ENCODE results near the gene KIF1A. TPM values are rescaled to one million over a fixed set of nuclear protein-coding genes. Genes with fewer than 3 reads are reported as not detected.

KIF1A gene, protein sequence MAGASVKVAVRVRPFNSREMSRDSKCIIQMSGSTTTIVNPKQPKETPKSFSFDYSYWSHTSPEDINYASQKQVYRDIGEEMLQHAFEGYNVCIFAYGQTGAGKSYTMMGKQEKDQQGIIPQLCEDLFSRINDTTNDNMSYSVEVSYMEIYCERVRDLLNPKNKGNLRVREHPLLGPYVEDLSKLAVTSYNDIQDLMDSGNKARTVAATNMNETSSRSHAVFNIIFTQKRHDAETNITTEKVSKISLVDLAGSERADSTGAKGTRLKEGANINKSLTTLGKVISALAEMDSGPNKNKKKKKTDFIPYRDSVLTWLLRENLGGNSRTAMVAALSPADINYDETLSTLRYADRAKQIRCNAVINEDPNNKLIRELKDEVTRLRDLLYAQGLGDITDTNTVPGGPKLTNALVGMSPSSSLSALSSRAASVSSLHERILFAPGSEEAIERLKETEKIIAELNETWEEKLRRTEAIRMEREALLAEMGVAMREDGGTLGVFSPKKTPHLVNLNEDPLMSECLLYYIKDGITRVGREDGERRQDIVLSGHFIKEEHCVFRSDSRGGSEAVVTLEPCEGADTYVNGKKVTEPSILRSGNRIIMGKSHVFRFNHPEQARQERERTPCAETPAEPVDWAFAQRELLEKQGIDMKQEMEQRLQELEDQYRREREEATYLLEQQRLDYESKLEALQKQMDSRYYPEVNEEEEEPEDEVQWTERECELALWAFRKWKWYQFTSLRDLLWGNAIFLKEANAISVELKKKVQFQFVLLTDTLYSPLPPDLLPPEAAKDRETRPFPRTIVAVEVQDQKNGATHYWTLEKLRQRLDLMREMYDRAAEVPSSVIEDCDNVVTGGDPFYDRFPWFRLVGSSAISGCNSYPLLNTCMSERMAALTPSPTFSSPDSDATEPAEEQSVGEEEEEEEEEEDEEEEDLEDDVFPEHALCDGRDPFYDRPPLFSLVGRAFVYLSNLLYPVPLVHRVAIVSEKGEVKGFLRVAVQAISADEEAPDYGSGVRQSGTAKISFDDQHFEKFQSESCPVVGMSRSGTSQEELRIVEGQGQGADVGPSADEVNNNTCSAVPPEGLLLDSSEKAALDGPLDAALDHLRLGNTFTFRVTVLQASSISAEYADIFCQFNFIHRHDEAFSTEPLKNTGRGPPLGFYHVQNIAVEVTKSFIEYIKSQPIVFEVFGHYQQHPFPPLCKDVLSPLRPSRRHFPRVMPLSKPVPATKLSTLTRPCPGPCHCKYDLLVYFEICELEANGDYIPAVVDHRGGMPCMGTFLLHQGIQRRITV (N-terminal part only)
- not detected for total RNA-seq
- polyA plus RNA-seq = not detected

DNA sequence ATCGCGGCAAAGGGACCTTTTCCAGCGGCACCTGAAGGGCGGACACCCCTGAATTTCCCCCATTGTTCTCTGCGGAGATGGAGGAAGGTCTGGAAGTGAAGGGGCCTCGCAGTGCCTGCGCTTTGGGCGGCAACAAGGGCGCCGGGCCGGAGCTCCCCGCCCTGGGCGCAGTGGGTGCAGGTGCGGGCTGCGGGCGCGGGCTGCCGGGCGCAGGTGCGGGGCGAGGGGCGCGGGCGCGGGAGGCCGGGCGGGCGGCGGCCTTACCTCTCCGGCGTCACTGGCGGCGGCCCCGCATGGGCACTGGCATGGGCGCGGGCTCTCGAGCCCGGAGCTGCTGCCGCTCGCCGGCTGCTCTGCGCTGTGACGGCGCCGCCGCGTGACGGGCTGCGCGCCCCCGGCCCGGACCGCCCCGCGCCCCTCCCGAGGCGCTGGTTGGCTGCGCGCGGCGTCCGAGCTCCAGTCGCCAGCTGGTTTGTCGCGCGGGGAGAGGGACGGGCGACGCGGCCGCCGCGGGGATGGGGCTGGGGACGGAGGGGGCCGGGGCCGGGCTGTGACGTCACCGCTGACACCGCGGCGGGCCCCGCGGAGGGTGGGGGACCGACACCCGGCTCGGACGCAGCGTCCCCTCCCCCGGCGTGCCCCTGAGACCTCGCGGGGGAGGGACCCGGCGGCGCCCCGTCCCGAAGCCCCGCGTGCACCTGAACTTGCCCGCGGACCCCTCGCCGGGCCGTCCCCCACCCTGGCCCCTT, at the start of gene KIF1A:
Gene KIF1A (minus strand): TSS at position 362 of the 749 bp plus-strand sequence. CDS start 22,467 bp downstream, outside the sequence.
- Histone ChIP-seq H3K36me3 (ENCODE audit: insufficient read depth, low read length) (no peaks in the 10 kb centered on the region), H3K4me1 (ENCODE audit: insufficient read depth, low read length) (peaks cover 8% of the 10 kb centered on the region), H3K4me3 (ENCODE audit: low read length in 2 of 2) (no peak within 1 kb of the TSS), H3K27ac (ENCODE audit: low read depth, low read length) (no peak within 1 kb of the TSS), H3K27me3 (ENCODE audit: insufficient read depth, low read length) (peaks cover 29% of the 10 kb centered on the region), H3K9me3 (ENCODE audit: control insufficient read depth in 1 of 2, low read length in 2 of 2) (no peaks in the 10 kb centered on the region)
- Mint-ChIP-seq H3K27ac (no peak within 1 kb of the TSS), H3K36me3 (no peaks in the 10 kb centered on the region), H3K9me3 (peaks cover 0 to 8% (median 4%) of the 10 kb centered on the region in 8 donors), H3K4me3 (peak within 1 kb of the TSS in 4 of 8 donors; percentile 34 to 54 (median 48)), H3K27me3 (peaks cover 42 to 51% of the 10 kb centered on the region in 2 donors), H3K4me1 (peaks cover 7 to 16% (median 9%) of the 10 kb centered on the region in 4 donors)
- DNase-seq = no peak
- POLR2A ChIA-PET (ENCODE audit: partially characterized antibody) = no interaction called here
- intact Hi-C loops (cut with micrococcal nuclease) = no loop called here
- CTCF ChIA-PET (ENCODE audit: partially characterized antibody) = no interaction called here

DNA sequence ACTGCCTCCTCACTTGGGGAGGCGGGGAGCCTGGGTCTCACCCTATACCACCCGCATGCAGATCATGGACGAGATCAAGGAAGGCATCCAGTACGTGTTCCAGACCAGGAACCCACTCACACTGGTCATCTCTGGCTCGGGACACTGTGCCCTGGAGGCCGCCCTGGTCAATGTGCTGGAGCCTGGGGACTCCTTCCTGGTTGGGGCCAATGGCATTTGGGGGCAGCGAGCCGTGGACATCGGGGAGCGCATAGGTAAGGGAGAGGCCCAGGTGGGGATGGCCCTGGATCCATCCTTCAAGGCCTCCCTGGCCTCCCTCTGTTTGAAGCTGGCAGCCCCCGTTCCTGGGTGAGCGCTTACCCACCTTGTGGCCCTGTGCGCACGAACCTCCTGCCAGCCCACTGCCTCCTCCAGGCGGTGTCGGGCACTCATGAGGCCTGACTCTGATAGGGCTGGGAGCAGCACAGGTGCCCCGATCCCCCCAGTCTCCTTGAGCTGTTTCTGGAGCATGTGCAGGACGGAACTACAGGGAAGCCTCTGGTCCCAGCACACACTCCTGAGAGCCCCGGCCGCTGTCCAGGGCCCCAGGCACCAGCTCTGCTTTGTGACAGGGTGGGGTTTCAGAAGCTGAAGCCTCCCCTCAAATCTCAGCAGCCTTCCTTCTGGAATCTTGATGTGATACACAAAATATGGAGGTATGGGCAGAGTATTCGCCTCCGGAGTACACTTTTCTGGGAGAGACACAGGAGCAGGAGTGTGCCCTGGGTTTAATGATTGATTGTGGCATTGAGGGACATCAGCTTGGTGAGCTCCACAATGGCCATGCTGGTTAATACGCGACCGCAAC, 49.3 kb upstream of the KIF1A start:
- intact Hi-C loops (cut with micrococcal nuclease) = no loop called here
- Mint-ChIP-seq H3K36me3 (no peaks in the 10 kb centered on the region), H3K9me3 (no peaks in the 10 kb centered on the region), H3K27me3 (peaks cover 2 to 7% of the 10 kb centered on the region in 2 donors), H3K4me3 (no peak overlapping the region), H3K27ac (no peak overlapping the region), H3K4me1 (no peaks in the 10 kb centered on the region)
- Histone ChIP-seq H3K4me3 (ENCODE audit: low read length in 2 of 2) (no peak overlapping the region), H3K9me3 (ENCODE audit: control insufficient read depth in 1 of 2, low read length in 2 of 2) (no peaks in the 10 kb centered on the region), H3K27me3 (ENCODE audit: insufficient read depth, low read length) (no peaks in the 10 kb centered on the region), H3K36me3 (ENCODE audit: insufficient read depth, low read length) (no peaks in the 10 kb centered on the region), H3K27ac (ENCODE audit: low read depth, low read length) (no peak overlapping the region), H3K4me1 (ENCODE audit: insufficient read depth, low read length) (no peaks in the 10 kb centered on the region)
- no peak for DNase-seq
- ChIA-PET CTCF (ENCODE audit: partially characterized antibody) (no interaction called here), POLR2A (ENCODE audit: partially characterized antibody) (no interaction called here)

DNA sequence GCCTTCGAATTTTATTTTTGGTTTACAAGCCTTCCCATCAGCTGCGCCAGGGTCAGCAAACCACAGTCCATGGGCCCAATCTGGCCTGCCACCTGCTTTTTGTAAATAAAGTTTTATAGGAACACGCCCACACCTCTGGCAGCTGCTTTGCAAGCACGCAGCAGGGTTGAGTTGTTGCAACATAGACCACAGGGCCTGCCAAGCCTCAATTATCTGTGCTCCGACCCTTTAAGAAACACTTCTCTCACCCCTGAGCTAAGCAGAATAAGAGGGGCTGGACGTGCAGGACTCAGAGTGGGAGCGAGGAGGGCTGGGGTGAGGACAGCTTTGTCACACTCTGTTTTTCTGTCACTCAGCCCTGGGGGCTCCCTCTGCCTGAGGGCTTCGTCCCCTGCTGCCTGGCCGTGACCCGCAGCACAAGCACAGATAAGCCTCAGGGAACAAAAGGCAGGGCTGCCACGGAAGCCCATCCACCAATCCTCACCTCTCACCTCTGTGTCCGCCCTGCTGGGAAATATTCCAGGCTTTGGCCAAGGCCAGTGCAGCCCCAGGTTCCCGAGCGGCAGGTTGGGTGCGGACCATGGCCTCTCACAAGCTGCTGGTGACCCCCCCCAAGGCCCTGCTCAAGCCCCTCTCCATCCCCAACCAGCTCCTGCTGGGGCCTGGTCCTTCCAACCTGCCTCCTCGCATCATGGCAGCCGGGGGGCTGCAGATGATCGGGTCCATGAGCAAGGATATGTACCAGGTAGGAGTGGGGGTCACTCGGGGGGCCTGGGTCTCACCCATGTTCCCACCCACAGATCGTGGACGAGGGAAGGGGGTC, 48.5 kb upstream of the KIF1A start, which contains the start of gene AGXT:
Gene AGXT (plus strand): TSS at position 539 of the 823 bp plus-strand sequence. CDS start 42 bp downstream, at position 581.
- no peak within 1 kb of the TSS for H3K4me3 Mint-ChIP-seq
- H3K4me1 Mint-ChIP-seq = no peaks in the 10 kb centered on the region
- no peak within 1 kb of the TSS for H3K4me3 ChIP-seq (ENCODE audit: low read length in 2 of 2)
- H3K27ac ChIP-seq (ENCODE audit: low read depth, low read length) = no peak within 1 kb of the TSS
- H3K36me3 ChIP-seq (ENCODE audit: insufficient read depth, low read length) = no peaks in the 10 kb centered on the region
- no peak for DNase-seq
- no peaks in the 10 kb centered on the region for H3K27me3 ChIP-seq (ENCODE audit: insufficient read depth, low read length)
- intact Hi-C loops (cut with micrococcal nuclease) = no loop called here
- ChIA-PET CTCF (ENCODE audit: partially characterized antibody) (no interaction called here), POLR2A (ENCODE audit: partially characterized antibody) (no interaction called here)
- peaks cover 2 to 7% of the 10 kb centered on the region in 2 donors for H3K27me3 Mint-ChIP-seq
- no peaks in the 10 kb centered on the region for H3K4me1 ChIP-seq (ENCODE audit: insufficient read depth, low read length)
- no peak within 1 kb of the TSS for H3K27ac Mint-ChIP-seq
- H3K36me3 Mint-ChIP-seq = no peaks in the 10 kb centered on the region
- H3K9me3 ChIP-seq (ENCODE audit: control insufficient read depth in 1 of 2, low read length in 2 of 2) = no peaks in the 10 kb centered on the region
- no peaks in the 10 kb centered on the region for H3K9me3 Mint-ChIP-seq

DNA sequence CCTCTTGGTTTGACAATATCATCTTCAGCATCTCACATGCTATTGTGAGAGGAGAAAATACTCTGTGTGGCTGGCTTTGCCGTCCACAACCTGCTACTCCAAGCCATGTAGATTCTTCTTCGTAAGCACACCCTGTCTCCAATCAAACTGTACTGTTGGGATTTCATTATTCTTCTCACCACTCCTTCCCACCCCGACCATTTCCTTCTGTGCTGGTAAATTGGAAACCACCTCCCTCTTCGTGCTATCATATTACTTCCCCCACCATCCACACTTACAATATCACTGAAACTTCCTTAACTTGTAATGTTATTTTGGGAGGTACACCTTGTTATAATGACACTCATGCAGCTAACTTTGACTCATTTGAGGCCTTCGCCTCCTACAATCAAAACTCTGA, 45.4 kb upstream of the KIF1A start:
- Mint-ChIP-seq H3K4me1 (no peaks in the 10 kb centered on the region), H3K4me3 (no peak overlapping the region), H3K27ac (no peak overlapping the region), H3K27me3 (peaks cover 2 to 5% of the 10 kb centered on the region in 2 donors), H3K36me3 (no peaks in the 10 kb centered on the region), H3K9me3 (no peaks in the 10 kb centered on the region)
- ChIA-PET CTCF (ENCODE audit: partially characterized antibody) (no interaction called here), POLR2A (ENCODE audit: partially characterized antibody) (no interaction called here)
- no peak overlapping the region for H3K4me3 ChIP-seq (ENCODE audit: low read length in 2 of 2)
- no peaks in the 10 kb centered on the region for H3K27me3 ChIP-seq (ENCODE audit: insufficient read depth, low read length)
- H3K36me3 ChIP-seq (ENCODE audit: insufficient read depth, low read length) = no peaks in the 10 kb centered on the region
- DNase-seq = no peak
- H3K4me1 ChIP-seq (ENCODE audit: insufficient read depth, low read length) = no peaks in the 10 kb centered on the region
- no peak overlapping the region for H3K27ac ChIP-seq (ENCODE audit: low read depth, low read length)
- no peaks in the 10 kb centered on the region for H3K9me3 ChIP-seq (ENCODE audit: control insufficient read depth in 1 of 2, low read length in 2 of 2)
- intact Hi-C loops (cut with micrococcal nuclease) = no loop called here

DNA sequence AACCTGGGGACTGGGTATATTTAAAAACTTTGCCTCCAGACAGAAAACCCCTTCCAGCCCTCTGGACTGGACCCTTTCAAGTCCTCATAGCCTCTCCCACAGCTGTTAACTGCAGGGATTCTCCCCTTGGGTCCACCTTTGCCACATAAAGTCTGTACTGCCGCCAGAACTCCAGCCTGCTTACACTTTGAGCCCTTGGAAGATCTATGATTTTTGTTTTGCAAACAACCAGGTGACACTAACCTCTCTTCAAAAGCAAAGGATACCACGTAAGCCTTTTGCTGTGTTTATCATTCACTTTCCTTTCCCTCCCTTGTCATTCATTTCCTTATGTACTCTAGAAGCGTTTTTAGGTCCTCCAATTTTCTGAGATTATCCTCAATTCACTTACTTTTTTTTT, 44.5 kb upstream of the KIF1A start:
- Mint-ChIP-seq H3K27me3 (peaks cover 2 to 5% of the 10 kb centered on the region in 2 donors), H3K4me1 (no peaks in the 10 kb centered on the region), H3K4me3 (peak overlapping the region in 1 of 8 donors; percentile 12), H3K9me3 (no peaks in the 10 kb centered on the region), H3K36me3 (no peaks in the 10 kb centered on the region), H3K27ac (no peak overlapping the region)
- no peak overlapping the region for H3K4me3 ChIP-seq (ENCODE audit: low read length in 2 of 2)
- no peaks in the 10 kb centered on the region for H3K4me1 ChIP-seq (ENCODE audit: insufficient read depth, low read length)
- no peak for DNase-seq
- H3K27me3 ChIP-seq (ENCODE audit: insufficient read depth, low read length) = no peaks in the 10 kb centered on the region
- ChIA-PET CTCF (ENCODE audit: partially characterized antibody) (no interaction called here), POLR2A (ENCODE audit: partially characterized antibody) (no interaction called here)
- H3K9me3 ChIP-seq (ENCODE audit: control insufficient read depth in 1 of 2, low read length in 2 of 2) = no peaks in the 10 kb centered on the region
- H3K36me3 ChIP-seq (ENCODE audit: insufficient read depth, low read length) = no peaks in the 10 kb centered on the region
- intact Hi-C loops (cut with micrococcal nuclease) = no loop called here
- no peak overlapping the region for H3K27ac ChIP-seq (ENCODE audit: low read depth, low read length)
